Left forelimb (tissue), 1 donor: Measurements from ENCODE around the gene MYOM1.

Experiments
- DNase-seq: peaks from one replicate; pipeline ENCODE4 v3.0.0-alpha.2; 2018; ENCODE audit warnings: low spot score

The MYOM1 gene

GRCh38 chr18:3117493-3118192 is 102.1 kb downstream of the MYOM1 start:
- no peak for DNase-seq

GRCh38 chr18:3115447-3116030 is 104.2 kb downstream of the MYOM1 start:
- no peak for DNase-seq

- no peak for DNase-seq
Measured at GRCh38 chr18:3114451-3114850, 105.3 kb downstream of the MYOM1 start.

GRCh38 chr18:3114026-3114425 is 105.7 kb downstream of the MYOM1 start:
- no peak for DNase-seq

GRCh38 chr18:3111523-3112240 is 108.1 kb downstream of the MYOM1 start:
- DNase-seq: no peak

- DNase-seq: no peak
Measured at GRCh38 chr18:3110034-3110752, 109.6 kb downstream of the MYOM1 start.

- no peak for DNase-seq
Measured at GRCh38 chr18:3107740-3108151, 112.0 kb downstream of the MYOM1 start.

- DNase-seq: no peak
Measured at GRCh38 chr18:3104190-3105054, 115.3 kb downstream of the MYOM1 start.

- no peak for DNase-seq
Measured at GRCh38 chr18:3103576-3103975, 116.2 kb downstream of the MYOM1 start.

GRCh38 chr18:3102983-3103382 is 116.8 kb downstream of the MYOM1 start:
- DNase-seq: no peak

GRCh38 chr18:3100498-3101132 is 119.2 kb downstream of the MYOM1 start:
- no peak for DNase-seq

GRCh38 chr18:3099327-3099726 is 120.4 kb downstream of the MYOM1 start:
- no peak for DNase-seq

GRCh38 chr18:3097082-3097481 is 122.7 kb downstream of the MYOM1 start:
- DNase-seq: no peak

GRCh38 chr18:3095921-3096320 is 123.8 kb downstream of the MYOM1 start:
- no peak for DNase-seq

- no peak for DNase-seq
Measured at GRCh38 chr18:3094338-3094684, 125.5 kb downstream of the MYOM1 start.

- DNase-seq: no peak
Measured at GRCh38 chr18:3093624-3094337, 126.0 kb downstream of the MYOM1 start.

GRCh38 chr18:3092727-3093126 is 127.0 kb downstream of the MYOM1 start:
- DNase-seq: no peak

GRCh38 chr18:3089579-3089978 is 130.2 kb downstream of the MYOM1 start:
- DNase-seq: no peak

- no peak for DNase-seq
Measured at GRCh38 chr18:3088449-3088848, 131.3 kb downstream of the MYOM1 start.

- DNase-seq: no peak
Measured at GRCh38 chr18:3086871-3087270, 132.9 kb downstream of the MYOM1 start.

GRCh38 chr18:3085612-3086011 is 134.2 kb downstream of the MYOM1 start:
- no peak for DNase-seq
